B cell (primary cell): Measurements from ENCODE around the gene SCMH1.

ENCODE experiments used
- EZH2 ChIP-seq: IDR thresholded peaks from 2 replicates; pipeline ENCODE4 v1.6.1; 2012; ENCODE audit warnings: borderline replicate concordance, low read depth, mild to moderate bottlenecking, moderate library complexity, low read length; ENCODE audit not compliant: insufficient read depth, poor library complexity, severe bottlenecking
- TF ChIP-seq, protein P1 (sequence below): fragments of 200-600 bp; IDR thresholded peaks from one replicate; pipeline ENCODE4 v1.8.0; 2022; ENCODE audit warnings: antibody characterized with exemption, mild to moderate bottlenecking

DNA sequence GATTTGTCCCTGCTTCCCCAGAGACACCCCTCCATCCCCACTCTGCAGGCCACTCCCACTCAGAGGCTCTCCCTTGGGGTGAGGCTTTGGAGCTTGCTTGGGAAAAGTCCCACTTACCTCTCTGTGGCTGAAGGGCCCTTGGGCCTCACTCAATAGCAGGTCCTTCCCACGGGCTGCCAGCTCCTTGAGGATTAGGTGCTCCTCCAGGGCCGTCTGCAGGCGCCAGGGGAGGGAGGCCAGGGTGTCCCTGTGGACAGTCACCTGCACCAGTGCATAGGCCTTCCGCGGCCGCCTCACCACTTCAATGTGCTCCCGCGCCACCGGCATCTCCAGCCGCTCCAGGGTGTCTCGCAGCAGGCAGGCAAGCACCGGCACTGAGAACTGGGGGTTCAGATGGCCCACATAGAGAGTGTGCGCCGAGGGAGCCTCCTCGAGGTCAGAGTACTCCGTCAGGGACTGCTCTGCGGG, 222.0 kb downstream of the SCMH1 start:
- TF ChIP-seq, protein P1, sequence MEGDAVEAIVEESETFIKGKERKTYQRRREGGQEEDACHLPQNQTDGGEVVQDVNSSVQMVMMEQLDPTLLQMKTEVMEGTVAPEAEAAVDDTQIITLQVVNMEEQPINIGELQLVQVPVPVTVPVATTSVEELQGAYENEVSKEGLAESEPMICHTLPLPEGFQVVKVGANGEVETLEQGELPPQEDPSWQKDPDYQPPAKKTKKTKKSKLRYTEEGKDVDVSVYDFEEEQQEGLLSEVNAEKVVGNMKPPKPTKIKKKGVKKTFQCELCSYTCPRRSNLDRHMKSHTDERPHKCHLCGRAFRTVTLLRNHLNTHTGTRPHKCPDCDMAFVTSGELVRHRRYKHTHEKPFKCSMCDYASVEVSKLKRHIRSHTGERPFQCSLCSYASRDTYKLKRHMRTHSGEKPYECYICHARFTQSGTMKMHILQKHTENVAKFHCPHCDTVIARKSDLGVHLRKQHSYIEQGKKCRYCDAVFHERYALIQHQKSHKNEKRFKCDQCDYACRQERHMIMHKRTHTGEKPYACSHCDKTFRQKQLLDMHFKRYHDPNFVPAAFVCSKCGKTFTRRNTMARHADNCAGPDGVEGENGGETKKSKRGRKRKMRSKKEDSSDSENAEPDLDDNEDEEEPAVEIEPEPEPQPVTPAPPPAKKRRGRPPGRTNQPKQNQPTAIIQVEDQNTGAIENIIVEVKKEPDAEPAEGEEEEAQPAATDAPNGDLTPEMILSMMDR, result no peak
- no peak for TF ChIP-seq EZH2
